ENCODE results near the gene SEMA4F. TPM values are rescaled to one million over a fixed set of nuclear protein-coding genes. Genes with fewer than 3 reads are reported as not detected.

Gene SEMA4F
- total and polyA plus RNA-seq, 2 donors (not counting 1 experiment from before 2014, with no cell fraction given): 5.9 to 9.4 TPM

GRCh38 chr2:74721316-74721715, 67.3 kb downstream of the SEMA4F start:
- no peak for DNase-seq (ENCODE audit: low read depth in 2 of 2)
- no peak overlapping the region for H3K4me3 ChIP-seq (replicated peaks in 1 of 4; ENCODE audit: control extremely low read depth in 1 of 4, insufficient read depth in 1 of 4, low read depth in 3 of 4, low read length in 4 of 4)
- TF ChIP-seq EZH2 (IDR thresholded peaks at IDR 0.05; ENCODE audit: low read length, missing control alignments): no peak
- TF ChIP-seq CTCF (conservative IDR thresholded peaks at IDR 0.05 in 1 of 2, IDR thresholded peaks at IDR 0.05 in 1 of 2; ENCODE audit: low read depth in 1 of 2, low read length in 2 of 2): no peak
- H3K9me3 ChIP-seq (ENCODE audit: control insufficient read depth, insufficient read depth, low read depth, low read length): no peaks in the 10 kb centered on the region
- H3K79me2 ChIP-seq (ENCODE audit: control insufficient read depth, insufficient read depth, low read length): no peaks in the 10 kb centered on the region
- H3K27me3 ChIP-seq (ENCODE audit: control insufficient read depth, insufficient read depth, low read length): peaks cover 3% of the 10 kb centered on the region
- no peak overlapping the region for H3K27ac ChIP-seq (ENCODE audit: insufficient read depth, low read length)
- no peaks in the 10 kb centered on the region for H3K4me1 ChIP-seq (ENCODE audit: control insufficient read depth, extremely low read depth, insufficient read depth, low read length)
- no peak overlapping the region for H3K9ac ChIP-seq (ENCODE audit: insufficient read depth, low read length)
- H3K4me2 ChIP-seq (ENCODE audit: extremely low read depth, insufficient read depth, low read length): no peak overlapping the region
- H4K20me1 ChIP-seq (ENCODE audit: control insufficient read depth, extremely low read depth, insufficient read depth, low read length): no peaks in the 10 kb centered on the region
- H2AFZ ChIP-seq (ENCODE audit: low read length): no peak overlapping the region
- H3K36me3 ChIP-seq (ENCODE audit: control insufficient read depth, insufficient read depth, low read length): no peaks in the 10 kb centered on the region

- H3K4me1 ChIP-seq (ENCODE audit: control insufficient read depth, extremely low read depth, insufficient read depth, low read length): no peaks in the 10 kb centered on the region
- H3K4me3 ChIP-seq (replicated peaks in 1 of 4; ENCODE audit: control extremely low read depth in 1 of 4, insufficient read depth in 1 of 4, low read depth in 3 of 4, low read length in 4 of 4): no peak overlapping the region
- no peak overlapping the region for H3K27ac ChIP-seq (ENCODE audit: insufficient read depth, low read length)
- DNase-seq (ENCODE audit: low read depth in 2 of 2): no peak
- H2AFZ ChIP-seq (ENCODE audit: low read length): no peak overlapping the region
- H4K20me1 ChIP-seq (ENCODE audit: control insufficient read depth, extremely low read depth, insufficient read depth, low read length): no peaks in the 10 kb centered on the region
- H3K79me2 ChIP-seq (ENCODE audit: control insufficient read depth, insufficient read depth, low read length): no peaks in the 10 kb centered on the region
- H3K4me2 ChIP-seq (ENCODE audit: extremely low read depth, insufficient read depth, low read length): no peak overlapping the region
- no peak overlapping the region for H3K9ac ChIP-seq (ENCODE audit: insufficient read depth, low read length)
- no peaks in the 10 kb centered on the region for H3K36me3 ChIP-seq (ENCODE audit: control insufficient read depth, insufficient read depth, low read length)
- TF ChIP-seq EZH2 (IDR thresholded peaks at IDR 0.05; ENCODE audit: low read length, missing control alignments): no peak
- no peak for TF ChIP-seq CTCF (conservative IDR thresholded peaks at IDR 0.05 in 1 of 2, IDR thresholded peaks at IDR 0.05 in 1 of 2; ENCODE audit: low read depth in 1 of 2, low read length in 2 of 2)
- no peaks in the 10 kb centered on the region for H3K9me3 ChIP-seq (ENCODE audit: control insufficient read depth, insufficient read depth, low read depth, low read length)
- peaks cover 3% of the 10 kb centered on the region for H3K27me3 ChIP-seq (ENCODE audit: control insufficient read depth, insufficient read depth, low read length)
Measured at GRCh38 chr2:74724496-74724895, 70.4 kb downstream of the SEMA4F start.

DNA sequence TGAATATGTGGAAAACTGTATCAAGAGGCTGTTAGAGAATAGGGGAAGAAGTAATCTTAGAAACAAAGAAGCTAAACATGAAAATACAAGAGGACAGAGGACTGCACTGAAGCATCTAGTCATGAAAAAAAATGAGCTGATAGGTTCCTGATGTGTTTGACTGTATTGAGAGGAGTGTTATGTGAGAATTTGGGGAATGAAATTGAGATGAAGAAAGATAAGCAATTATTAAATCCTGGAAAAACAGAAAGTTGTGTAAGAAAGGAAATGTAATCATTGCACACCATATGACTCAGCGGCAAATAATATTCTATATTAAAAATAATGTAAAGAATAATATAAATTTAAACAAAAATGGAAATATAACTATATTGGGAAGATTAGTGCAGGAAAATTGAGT, 71.2 kb downstream of the SEMA4F start:
- H2AFZ ChIP-seq (ENCODE audit: low read length): no peak overlapping the region
- no peak overlapping the region for H3K4me2 ChIP-seq (ENCODE audit: extremely low read depth, insufficient read depth, low read length)
- DNase-seq (ENCODE audit: low read depth in 2 of 2): no peak
- H4K20me1 ChIP-seq (ENCODE audit: control insufficient read depth, extremely low read depth, insufficient read depth, low read length): no peaks in the 10 kb centered on the region
- no peak overlapping the region for H3K4me3 ChIP-seq (replicated peaks in 1 of 4; ENCODE audit: control extremely low read depth in 1 of 4, insufficient read depth in 1 of 4, low read depth in 3 of 4, low read length in 4 of 4)
- TF ChIP-seq EZH2 (IDR thresholded peaks at IDR 0.05; ENCODE audit: low read length, missing control alignments) (no peak), CTCF (conservative IDR thresholded peaks at IDR 0.05 in 1 of 2, IDR thresholded peaks at IDR 0.05 in 1 of 2; ENCODE audit: low read depth in 1 of 2, low read length in 2 of 2) (no peak)
- H3K9me3 ChIP-seq (ENCODE audit: control insufficient read depth, insufficient read depth, low read depth, low read length): no peaks in the 10 kb centered on the region
- H3K36me3 ChIP-seq (ENCODE audit: control insufficient read depth, insufficient read depth, low read length): no peaks in the 10 kb centered on the region
- H3K9ac ChIP-seq (ENCODE audit: insufficient read depth, low read length): no peak overlapping the region
- no peaks in the 10 kb centered on the region for H3K79me2 ChIP-seq (ENCODE audit: control insufficient read depth, insufficient read depth, low read length)
- H3K4me1 ChIP-seq (ENCODE audit: control insufficient read depth, extremely low read depth, insufficient read depth, low read length): no peaks in the 10 kb centered on the region
- peaks cover 3% of the 10 kb centered on the region for H3K27me3 ChIP-seq (ENCODE audit: control insufficient read depth, insufficient read depth, low read length)
- no peak overlapping the region for H3K27ac ChIP-seq (ENCODE audit: insufficient read depth, low read length)

Measured in fibroblast of lung (primary cell).